ENCODE data around the gene CBLL1.

- TF ChIP-seq CTCF (IDR thresholded peaks at IDR 0.05; ENCODE audit: low read length) (no peak), EZH2 (optimal IDR thresholded peaks at IDR 0.05; ENCODE audit: low read depth, low read length) (no peak)
These were observed 28.4 kb upstream of the CBLL1 start for GRCh38 chr7:107715531-107715930.

All from MM.1S (cell line).